ENCODE results near the gene SETDB1. TPM values are rescaled to one million over a fixed set of nuclear protein-coding genes. Genes with fewer than 3 reads are reported as not detected.

SETDB1 gene
- total RNA-seq, 4 donors from 2014 or later: 24.9 to 30.2 (median 27.7) TPM

- intact Hi-C loops (cut with DNase I): no loop called here
- no peak for DNase-seq (ENCODE audit: extremely low spot score)
- no peaks in the 10 kb centered on the region for H3K36me3 ChIP-seq
- H3K27ac ChIP-seq (replicated peaks in 1 of 4): no peak overlapping the region
- H3K9me3 ChIP-seq: no peaks in the 10 kb centered on the region
- no peak overlapping the region for H3K4me3 ChIP-seq
- TF ChIP-seq POLR2A (IDR thresholded peaks at IDR 0.05; ENCODE audit: low read depth): no peak
- TF ChIP-seq, protein P1, sequence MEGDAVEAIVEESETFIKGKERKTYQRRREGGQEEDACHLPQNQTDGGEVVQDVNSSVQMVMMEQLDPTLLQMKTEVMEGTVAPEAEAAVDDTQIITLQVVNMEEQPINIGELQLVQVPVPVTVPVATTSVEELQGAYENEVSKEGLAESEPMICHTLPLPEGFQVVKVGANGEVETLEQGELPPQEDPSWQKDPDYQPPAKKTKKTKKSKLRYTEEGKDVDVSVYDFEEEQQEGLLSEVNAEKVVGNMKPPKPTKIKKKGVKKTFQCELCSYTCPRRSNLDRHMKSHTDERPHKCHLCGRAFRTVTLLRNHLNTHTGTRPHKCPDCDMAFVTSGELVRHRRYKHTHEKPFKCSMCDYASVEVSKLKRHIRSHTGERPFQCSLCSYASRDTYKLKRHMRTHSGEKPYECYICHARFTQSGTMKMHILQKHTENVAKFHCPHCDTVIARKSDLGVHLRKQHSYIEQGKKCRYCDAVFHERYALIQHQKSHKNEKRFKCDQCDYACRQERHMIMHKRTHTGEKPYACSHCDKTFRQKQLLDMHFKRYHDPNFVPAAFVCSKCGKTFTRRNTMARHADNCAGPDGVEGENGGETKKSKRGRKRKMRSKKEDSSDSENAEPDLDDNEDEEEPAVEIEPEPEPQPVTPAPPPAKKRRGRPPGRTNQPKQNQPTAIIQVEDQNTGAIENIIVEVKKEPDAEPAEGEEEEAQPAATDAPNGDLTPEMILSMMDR (IDR thresholded peaks at IDR 0.05): no peak
- TF ChIP-seq EP300 (IDR thresholded peaks at IDR 0.05): no peak
- TF ChIP-seq POLR2AphosphoS5 (IDR thresholded peaks at IDR 0.05): no peak
- no peaks in the 10 kb centered on the region for H3K27me3 ChIP-seq
- H3K4me1 ChIP-seq: no peaks in the 10 kb centered on the region
- WGBS: 59% methylated on average over 1 of the region's 1 CpG
Observed at GRCh38 chr1:150902751-150903150, 23.4 kb upstream of the SETDB1 start.

DNA sequence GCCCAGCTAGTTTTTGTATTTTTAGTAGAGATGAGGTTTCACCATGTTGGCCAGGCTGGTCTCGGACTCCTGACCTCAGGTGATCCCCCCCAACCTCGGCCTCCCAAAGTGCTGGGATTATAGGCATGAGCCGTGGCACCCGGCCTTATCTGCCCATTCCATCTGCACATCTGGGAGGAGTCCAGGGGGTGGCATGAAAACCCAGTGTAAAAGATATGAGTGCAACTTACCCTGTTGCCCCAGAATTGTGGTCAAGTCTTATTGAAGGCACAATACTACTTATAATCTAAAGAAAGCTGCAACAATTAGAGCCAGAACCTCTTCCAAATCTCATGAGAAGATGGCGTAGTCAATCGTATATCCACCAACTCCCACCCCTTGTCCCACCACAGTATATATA, 20.9 kb upstream of the SETDB1 start:
- Histone ChIP-seq H3K4me3 (no peak overlapping the region), H3K36me3 (no peaks in the 10 kb centered on the region), H3K9me3 (no peaks in the 10 kb centered on the region), H3K4me1 (no peaks in the 10 kb centered on the region), H3K27me3 (no peaks in the 10 kb centered on the region), H3K27ac (replicated peaks in 1 of 4) (no peak overlapping the region)
- 90% methylated on average over 6 of the region's 6 CpGs for WGBS
- DNase-seq (ENCODE audit: extremely low spot score): no peak
- intact Hi-C loops (cut with DNase I): no loop called here
- TF ChIP-seq POLR2AphosphoS5 (IDR thresholded peaks at IDR 0.05): no peak

- Histone ChIP-seq H3K36me3 (no peaks in the 10 kb centered on the region), H3K4me3 (no peak overlapping the region), H3K27me3 (no peaks in the 10 kb centered on the region), H3K4me1 (no peaks in the 10 kb centered on the region), H3K9me3 (no peaks in the 10 kb centered on the region), H3K27ac (replicated peaks in 1 of 4) (no peak overlapping the region)
- WGBS: 93% methylated on average over 1 of the region's 1 CpG
- TF ChIP-seq, protein P1 (IDR thresholded peaks at IDR 0.05): no peak
- no peak for TF ChIP-seq POLR2AphosphoS5 (IDR thresholded peaks at IDR 0.05)
- TF ChIP-seq EP300 (IDR thresholded peaks at IDR 0.05): no peak
- no peak for TF ChIP-seq POLR2A (IDR thresholded peaks at IDR 0.05; ENCODE audit: low read depth)
- intact Hi-C loops (cut with DNase I): no loop called here
- DNase-seq (ENCODE audit: extremely low spot score): no peak
Observed at GRCh38 chr1:150906329-150906728, 19.8 kb upstream of the SETDB1 start.

GRCh38 chr1:150906813-150907212, 19.4 kb upstream of the SETDB1 start:
- TF ChIP-seq, protein P1 (IDR thresholded peaks at IDR 0.05): no peak
- TF ChIP-seq POLR2A (IDR thresholded peaks at IDR 0.05; ENCODE audit: low read depth): no peak
- H3K4me3 ChIP-seq: no peak overlapping the region
- no peak overlapping the region for H3K27ac ChIP-seq (replicated peaks in 1 of 4)
- no peaks in the 10 kb centered on the region for H3K27me3 ChIP-seq
- 91% methylated on average over 2 of the region's 2 CpGs for WGBS
- intact Hi-C loops (cut with DNase I): no loop called here
- H3K36me3 ChIP-seq: no peaks in the 10 kb centered on the region
- no peaks in the 10 kb centered on the region for H3K4me1 ChIP-seq
- no peak for DNase-seq (ENCODE audit: extremely low spot score)
- no peaks in the 10 kb centered on the region for H3K9me3 ChIP-seq

GRCh38 chr1:150909585-150910180, 16.5 kb upstream of the SETDB1 start:
- no peaks in the 10 kb centered on the region for H3K9me3 ChIP-seq
- DNase-seq (ENCODE audit: extremely low spot score): no peak
- no peak for TF ChIP-seq EP300 (IDR thresholded peaks at IDR 0.05)
- no peaks in the 10 kb centered on the region for H3K36me3 ChIP-seq
- H3K4me1 ChIP-seq: no peaks in the 10 kb centered on the region
- no peaks in the 10 kb centered on the region for H3K27me3 ChIP-seq
- H3K4me3 ChIP-seq: no peak overlapping the region
- intact Hi-C loops (cut with DNase I): loop anchor here (2.0 kb wide), 1 partner anchor 25 kb away; no protein-coding TSS in a partner anchor
- H3K27ac ChIP-seq (replicated peaks in 1 of 4): no peak overlapping the region
- 86% methylated on average over 4 of the region's 4 CpGs for WGBS

DNA sequence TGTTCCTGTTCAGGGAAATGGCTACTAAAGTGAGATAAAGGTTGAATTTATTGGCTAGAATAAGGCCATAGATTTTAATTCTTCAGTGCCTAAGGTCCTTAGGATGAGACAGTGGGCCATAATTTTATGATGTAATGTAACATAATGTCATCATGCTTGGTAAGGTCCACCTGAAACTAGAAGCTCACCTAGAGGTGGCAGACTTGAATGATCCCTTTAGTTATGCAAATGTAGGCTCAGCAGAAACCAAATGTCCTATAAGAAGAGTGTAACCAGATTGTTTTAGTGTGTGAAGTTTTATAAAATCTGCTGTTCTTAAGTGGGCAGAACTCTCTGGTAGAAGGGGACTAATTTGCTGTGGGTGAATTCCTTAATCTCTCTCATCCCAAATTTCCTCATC, 13.5 kb upstream of the SETDB1 start:
- H3K9me3 ChIP-seq: no peaks in the 10 kb centered on the region

More for the DNA sequence above, 13.5 kb upstream of the SETDB1 start:
- Histone ChIP-seq H3K27me3 (no peaks in the 10 kb centered on the region), H3K36me3 (no peaks in the 10 kb centered on the region), H3K4me3 (no peak overlapping the region), H3K4me1 (no peaks in the 10 kb centered on the region), H3K27ac (replicated peaks in 1 of 4) (no peak overlapping the region)
- intact Hi-C loops (cut with DNase I): no loop called here
- DNase-seq (ENCODE audit: extremely low spot score): no peak
- TF ChIP-seq, protein P1 (IDR thresholded peaks at IDR 0.05): no peak
- TF ChIP-seq POLR2AphosphoS5 (IDR thresholded peaks at IDR 0.05): no peak
- TF ChIP-seq EP300 (IDR thresholded peaks at IDR 0.05): no peak
- no peak for TF ChIP-seq POLR2A (IDR thresholded peaks at IDR 0.05; ENCODE audit: low read depth)

All from esophagus muscularis mucosa (tissue), 4 donors.